Subcutaneous abdominal adipose tissue (tissue), 5 donors: ENCODE measurements around the gene MED20.

Experiments used
- H3K27ac ChIP-seq: one replicate; pipeline ENCODE4 v1.7.0; 2013; ENCODE audit warnings: low read depth, mild to moderate bottlenecking, inconsistent platforms, low read length, moderate library complexity
- H3K27me3 ChIP-seq, 5 donors: one replicate each; pipeline ENCODE4 v1.7.0; 2013; ENCODE audit warnings: low read length in 5 of 5, inconsistent platforms in 1 of 5; ENCODE audit not compliant: control insufficient read depth in 5 of 5, insufficient read depth in 4 of 5
- H3K36me3 ChIP-seq, 5 donors: one replicate each; pipeline ENCODE4 v1.7.0; 2013; ENCODE audit warnings: low read length in 5 of 5; ENCODE audit not compliant: control insufficient read depth in 5 of 5, insufficient read depth in 5 of 5
- H3K4me1 ChIP-seq, 5 donors: one replicate each; pipeline ENCODE4 v1.7.0; 2013; ENCODE audit warnings: low read length in 5 of 5, mild to moderate bottlenecking in 3 of 5, moderate library complexity in 1 of 5; ENCODE audit not compliant: control insufficient read depth in 5 of 5, insufficient read depth in 5 of 5
- H3K4me3 ChIP-seq, 5 donors: one replicate each; pipeline ENCODE4 v1.7.0; 2013; ENCODE audit warnings: low read length in 5 of 5, low read depth in 1 of 5
- H3K9ac ChIP-seq, 5 donors: one replicate each; pipeline ENCODE4 v1.7.0; 2013; ENCODE audit warnings: low read length in 5 of 5, mild to moderate bottlenecking in 4 of 5, moderate library complexity in 3 of 5
- H3K9me3 ChIP-seq, 5 donors: one replicate each; pipeline ENCODE4 v1.7.0; 2013; ENCODE audit warnings: low read length in 5 of 5; ENCODE audit not compliant: control insufficient read depth in 5 of 5
- donor health status: healthy.
- donor health status: healthy.
- donor health status: healthy.
- donor health status: healthy.
- donor health status: healthy.

The MED20 gene

GRCh38 chr6:41885930-41886329 is 35.0 kb downstream of the MED20 start:
- H3K27ac ChIP-seq, result no peak overlapping the region
- no peak overlapping the region for H3K4me3 ChIP-seq
- no peaks in the 10 kb centered on the region for H3K4me1 ChIP-seq
- H3K36me3 ChIP-seq, result no peaks in the 10 kb centered on the region
- H3K9ac ChIP-seq, result no peak overlapping the region
- H3K27me3 ChIP-seq, result no peaks in the 10 kb centered on the region
- H3K9me3 ChIP-seq, result no peaks in the 10 kb centered on the region

- H3K9ac ChIP-seq, result no peak overlapping the region
- H3K4me3 ChIP-seq, result no peak overlapping the region
Measured at GRCh38 chr6:41884957-41885356, 36.0 kb downstream of the MED20 start.

GRCh38 chr6:41881506-41881905 is 39.4 kb downstream of the MED20 start:
- H3K4me1 ChIP-seq, result no peaks in the 10 kb centered on the region

More at GRCh38 chr6:41884957-41885356, 36.0 kb downstream of the MED20 start:
- Histone ChIP-seq H3K36me3 (no peaks in the 10 kb centered on the region), H3K9me3 (no peaks in the 10 kb centered on the region), H3K27ac (no peak overlapping the region), H3K4me1 (no peaks in the 10 kb centered on the region), H3K27me3 (no peaks in the 10 kb centered on the region)

GRCh38 chr6:41878961-41879405 is 42.0 kb downstream of the MED20 start:
- Histone ChIP-seq H3K27me3 (no peaks in the 10 kb centered on the region), H3K4me3 (no peak overlapping the region), H3K27ac (no peak overlapping the region), H3K36me3 (no peaks in the 10 kb centered on the region), H3K9me3 (no peaks in the 10 kb centered on the region), H3K4me1 (no peaks in the 10 kb centered on the region), H3K9ac (no peak overlapping the region)

More at GRCh38 chr6:41881506-41881905, 39.4 kb downstream of the MED20 start:
- Histone ChIP-seq H3K9me3 (no peaks in the 10 kb centered on the region), H3K36me3 (no peaks in the 10 kb centered on the region), H3K4me3 (no peak overlapping the region), H3K9ac (no peak overlapping the region), H3K27me3 (no peaks in the 10 kb centered on the region), H3K27ac (no peak overlapping the region)

- Histone ChIP-seq H3K36me3 (no peaks in the 10 kb centered on the region), H3K9me3 (no peaks in the 10 kb centered on the region), H3K9ac (no peak overlapping the region), H3K4me3 (no peak overlapping the region), H3K4me1 (peaks cover 0 to 1% (median 0%) of the 10 kb centered on the region in 5 donors), H3K27ac (no peak overlapping the region), H3K27me3 (no peaks in the 10 kb centered on the region)
Measured at GRCh38 chr6:41878246-41878645, 42.7 kb downstream of the MED20 start.

GRCh38 chr6:41877051-41877680 is 43.8 kb downstream of the MED20 start:
- peaks cover 0 to 1% (median 0%) of the 10 kb centered on the region in 5 donors for H3K36me3 ChIP-seq
- H3K27ac ChIP-seq, result no peak overlapping the region
- no peaks in the 10 kb centered on the region for H3K9me3 ChIP-seq
- H3K4me3 ChIP-seq, result no peak overlapping the region
- no peaks in the 10 kb centered on the region for H3K27me3 ChIP-seq
- no peak overlapping the region for H3K9ac ChIP-seq
- peaks cover 0 to 3% (median 0%) of the 10 kb centered on the region in 5 donors for H3K4me1 ChIP-seq

- peaks cover 0 to 3% (median 0%) of the 10 kb centered on the region in 5 donors for H3K4me1 ChIP-seq
- no peak overlapping the region for H3K27ac ChIP-seq
Measured at GRCh38 chr6:41874741-41875140, 46.2 kb downstream of the MED20 start.

GRCh38 chr6:41872147-41872546 is 48.8 kb downstream of the MED20 start:
- Histone ChIP-seq H3K9me3 (no peaks in the 10 kb centered on the region), H3K9ac (no peak overlapping the region), H3K4me1 (peaks cover 0 to 3% (median 0%) of the 10 kb centered on the region in 5 donors), H3K36me3 (peaks cover 0 to 7% (median 2%) of the 10 kb centered on the region in 5 donors), H3K4me3 (no peak overlapping the region), H3K27me3 (no peaks in the 10 kb centered on the region), H3K27ac (no peak overlapping the region)

More at GRCh38 chr6:41874741-41875140, 46.2 kb downstream of the MED20 start:
- Histone ChIP-seq H3K36me3 (peaks cover 0 to 5% (median 2%) of the 10 kb centered on the region in 5 donors), H3K9ac (peak overlapping the region in 1 of 5 donors; percentile 1), H3K9me3 (no peaks in the 10 kb centered on the region), H3K27me3 (no peaks in the 10 kb centered on the region), H3K4me3 (no peak overlapping the region)

- H3K27me3 ChIP-seq, result no peaks in the 10 kb centered on the region
- peaks cover 0 to 3% (median 0%) of the 10 kb centered on the region in 5 donors for H3K4me1 ChIP-seq
- peaks cover 0 to 8% (median 2%) of the 10 kb centered on the region in 5 donors for H3K36me3 ChIP-seq
- H3K9ac ChIP-seq, result no peak overlapping the region
- no peaks in the 10 kb centered on the region for H3K9me3 ChIP-seq
- no peak overlapping the region for H3K27ac ChIP-seq
- no peak overlapping the region for H3K4me3 ChIP-seq
Measured at GRCh38 chr6:41871691-41872090, 49.2 kb downstream of the MED20 start.

GRCh38 chr6:41859356-41859755 is 61.6 kb downstream of the MED20 start:
- no peak overlapping the region for H3K4me3 ChIP-seq
- no peak overlapping the region for H3K9ac ChIP-seq
- no peaks in the 10 kb centered on the region for H3K27me3 ChIP-seq
- H3K4me1 ChIP-seq, result no peaks in the 10 kb centered on the region
- no peaks in the 10 kb centered on the region for H3K9me3 ChIP-seq
- no peak overlapping the region for H3K27ac ChIP-seq
- peaks cover 0 to 8% (median 3%) of the 10 kb centered on the region in 5 donors for H3K36me3 ChIP-seq
